Ovary (tissue), 3 donors: ENCODE measurements around the gene CLEC16A.

Experiments
- CTCF ChIP-seq, 3 donors: fragments of 450-650 bp in 2 of 3; fragments of 200-600 bp in 1 of 3; IDR thresholded peaks; one replicate each; pipeline versions ENCODE4 v1.5.1 to v1.8.0; 2016 to 2022; ENCODE audit warnings: antibody characterized with exemption in 3 of 3, mild to moderate bottlenecking in 1 of 3
- EP300 ChIP-seq: sonication (generic); formaldehyde crosslinking; IDR thresholded peaks from one replicate; pipeline ENCODE4 v1.6.1; 2017; ENCODE audit warnings: antibody characterized with exemption
- POLR2A ChIP-seq: fragments of 450-650 bp; IDR thresholded peaks from one replicate; pipeline ENCODE4 v1.6.1; 2017; ENCODE audit warnings: antibody characterized with exemption, mild to moderate bottlenecking, moderate library complexity
- donor health status: DM: no; HTN: no; CAD: no.

DNA sequence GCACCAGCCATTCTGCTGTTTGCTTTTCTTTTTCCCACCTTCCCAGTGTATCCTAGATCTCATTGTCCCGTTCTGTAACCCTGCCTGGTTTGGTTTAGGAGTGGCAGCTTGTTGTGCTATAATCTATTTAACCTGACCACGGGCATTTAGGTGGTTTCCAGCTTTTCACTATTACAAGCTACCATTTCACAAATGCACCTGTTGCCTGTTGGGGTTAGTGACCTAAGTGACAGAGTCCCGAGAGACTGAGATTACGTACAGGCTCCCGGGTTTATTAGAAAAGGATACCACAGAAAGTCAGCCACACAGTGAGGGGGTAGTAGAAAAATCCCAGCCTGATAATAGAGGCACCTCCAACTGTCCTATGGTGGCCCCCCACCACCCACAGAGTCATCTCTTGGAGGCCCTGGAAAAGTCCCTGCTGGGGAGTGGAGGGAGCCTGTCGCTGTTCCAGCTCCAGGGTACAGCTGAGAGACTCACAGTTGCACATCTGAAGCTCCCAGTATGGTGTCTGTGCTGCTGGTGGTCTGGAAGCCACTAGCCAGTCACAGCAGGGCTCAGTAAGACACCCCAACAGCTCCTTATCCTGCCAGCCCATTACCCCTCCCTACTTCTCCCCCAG is 21.2 kb downstream of the CLEC16A start:
- no peak for TF ChIP-seq CTCF (IDR thresholded peaks at IDR 0.05)
- TF ChIP-seq EP300 = no peak
- TF ChIP-seq POLR2A = no peak
